ENCODE measurements around the gene KIAA1755.

GRCh38 chr20:38162878-38163875 is 97.4 kb downstream of the KIAA1755 start:
- TF ChIP-seq CTCF (IDR thresholded peaks at IDR 0.05 in 8 of 11, conservative IDR thresholded peaks at IDR 0.05 in 3 of 11) (no peak), POLR2A (IDR thresholded peaks at IDR 0.05) (no peak)

Data from spleen (tissue), 7 donors.